HG03378 (cell line): ENCODE measurements around the gene DNAH17.

Experiments used
- ATAC-seq: cut with Tn5 transposase; IDR thresholded peaks from one replicate; pipeline ENCODE4 v1.9.1; 2021; ENCODE audit warnings: mild to moderate bottlenecking, moderate library complexity; ENCODE audit not compliant: unreplicated experiment

The DNAH17 gene

GRCh38 chr17:78546476-78546875, 30.7 kb downstream of the DNAH17 start:
- ATAC-seq = no peak

GRCh38 chr17:78544881-78545755, 32.1 kb downstream of the DNAH17 start:
- no peak for ATAC-seq

GRCh38 chr17:78541488-78542206, 35.5 kb downstream of the DNAH17 start:
- ATAC-seq = no peak

- no peak for ATAC-seq
These were observed 37.4 kb downstream of the DNAH17 start for GRCh38 chr17:78539781-78540180.

- no peak for ATAC-seq
These were observed 39.0 kb downstream of the DNAH17 start for GRCh38 chr17:78538033-78538776.

- no peak for ATAC-seq
These were observed 39.9 kb downstream of the DNAH17 start for GRCh38 chr17:78537217-78537860.

GRCh38 chr17:78535273-78536197, 41.7 kb downstream of the DNAH17 start:
- ATAC-seq = no peak

- no peak for ATAC-seq
These were observed 42.5 kb downstream of the DNAH17 start for GRCh38 chr17:78534492-78535272.

- ATAC-seq = no peak
These were observed 44.1 kb downstream of the DNAH17 start for GRCh38 chr17:78532922-78533640.

- no peak for ATAC-seq
These were observed 44.9 kb downstream of the DNAH17 start for GRCh38 chr17:78532311-78532710.

GRCh38 chr17:78530675-78531074, 46.5 kb downstream of the DNAH17 start:
- no peak for ATAC-seq

- ATAC-seq = no peak
These were observed 47.1 kb downstream of the DNAH17 start for GRCh38 chr17:78529871-78530670.

GRCh38 chr17:78529251-78529650, 47.9 kb downstream of the DNAH17 start:
- no peak for ATAC-seq

GRCh38 chr17:78528541-78528940, 48.7 kb downstream of the DNAH17 start:
- ATAC-seq = no peak

GRCh38 chr17:78527345-78527744, 49.9 kb downstream of the DNAH17 start:
- no peak for ATAC-seq

GRCh38 chr17:78526231-78527025, 50.8 kb downstream of the DNAH17 start:
- ATAC-seq = no peak
